HG02610 (cell line): ENCODE results near the gene MAP3K4.
"Not testable (repeated sequence)": the region's sequence is repeated elsewhere in the genome, so short reads cannot be mapped to it uniquely, and the experiment has no call there.

Source experiments
- ATAC-seq: cut with Tn5 transposase; IDR thresholded peaks from one replicate; pipeline ENCODE4 v1.9.1; 2021; ENCODE audit warnings: mild to moderate bottlenecking, moderate library complexity; ENCODE audit not compliant: unreplicated experiment

The MAP3K4 gene

GRCh38 chr6:161110028-161110779 lies 118.6 kb downstream of the MAP3K4 start:
- no peak for ATAC-seq

GRCh38 chr6:161111261-161111660 lies 119.7 kb downstream of the MAP3K4 start:
- peak; percentile 59 for ATAC-seq

GRCh38 chr6:161115468-161115867 lies 123.9 kb downstream of the MAP3K4 start:
- no peak for ATAC-seq

GRCh38 chr6:161116554-161116953 lies 125.0 kb downstream of the MAP3K4 start:
- ATAC-seq = no peak

- no peak for ATAC-seq
Observed at GRCh38 chr6:161117308-161117707, 125.7 kb downstream of the MAP3K4 start.

GRCh38 chr6:161117942-161118341 lies 126.4 kb downstream of the MAP3K4 start:
- ATAC-seq = no peak

GRCh38 chr6:161123319-161123718 lies 131.8 kb downstream of the MAP3K4 start:
- not testable (repeated sequence) for ATAC-seq

- ATAC-seq = no peak
Observed at GRCh38 chr6:161125591-161125990, 134.0 kb downstream of the MAP3K4 start.

- no peak for ATAC-seq
Observed at GRCh38 chr6:161127071-161127740, 135.6 kb downstream of the MAP3K4 start.

GRCh38 chr6:161128230-161128629 lies 136.7 kb downstream of the MAP3K4 start:
- no peak for ATAC-seq

GRCh38 chr6:161128680-161129196 lies 137.2 kb downstream of the MAP3K4 start:
- no peak for ATAC-seq

- ATAC-seq = no peak
Observed at GRCh38 chr6:161130541-161130940, 139.0 kb downstream of the MAP3K4 start.

- no peak for ATAC-seq
Observed at GRCh38 chr6:161130967-161131766, 139.6 kb downstream of the MAP3K4 start.

- ATAC-seq = no peak
Observed at GRCh38 chr6:161132384-161132783, 140.8 kb downstream of the MAP3K4 start.

GRCh38 chr6:161133963-161134362 lies 142.4 kb downstream of the MAP3K4 start:
- ATAC-seq = no peak

- ATAC-seq = no peak
Observed at GRCh38 chr6:161134550-161135298, 143.2 kb downstream of the MAP3K4 start.

- ATAC-seq = peak; percentile 67
Observed at GRCh38 chr6:161135695-161136591, 144.4 kb downstream of the MAP3K4 start.

- no peak for ATAC-seq
Observed at GRCh38 chr6:161136655-161137054, 145.1 kb downstream of the MAP3K4 start.

GRCh38 chr6:161137320-161137719 lies 145.8 kb downstream of the MAP3K4 start:
- ATAC-seq = no peak
